HepG2 (cell line): ENCODE data around the gene CADPS. TPM values are rescaled to one million over a fixed set of nuclear protein-coding genes. Genes with fewer than 3 reads are reported as not detected.

Source experiments
- KLF13 ChIP-seq: sonication (generic); formaldehyde crosslinking; IDR thresholded peaks from 2 replicates; pipeline ENCODE4 v1.4.0; 2020; ENCODE audit warnings: mild to moderate bottlenecking, missing genetic modification reagents
- TGIF2 ChIP-seq: IDR thresholded peaks from 2 replicates; pipeline ENCODE4 v1.6.1; 2016; ENCODE audit warnings: control low read depth, missing compliant biosample characterization
- ZNF180 ChIP-seq: sonication (generic); formaldehyde crosslinking; IDR thresholded peaks from 2 replicates; pipeline ENCODE4 v1.4.0; 2020; ENCODE audit warnings: low read depth, missing genetic modification reagents, borderline replicate concordance
- ZNF367 ChIP-seq: sonication (generic); formaldehyde crosslinking; IDR thresholded peaks from 2 replicates; pipeline ENCODE4 v1.4.0; 2020; ENCODE audit warnings: missing genetic modification reagents, borderline replicate concordance
- ZNF660 ChIP-seq: sonication (generic); formaldehyde crosslinking; IDR thresholded peaks from 2 replicates; pipeline ENCODE4 v1.5.1; 2020; ENCODE audit warnings: mild to moderate bottlenecking, low read depth, missing genetic modification reagents, borderline replicate concordance
- polyA plus RNA-seq, 8 experiments: library from polyadenylated mRNA; depleted of rRNA in 3 of 8; stranded (reverse) in 7 of 8; unstranded in 1 of 8; fragments of >200 nt; fragmentation: Illumina TruSeq in 4 of 8; extraction: Trizol in 4 of 8; gene quantifications; 2 replicates each; pipeline versions ENCODE4 v1.2.1 to v1.2.3, GENCODE V29; 2011 to 2016; ENCODE audit warnings: low read depth in 4 of 8, missing spikeins in 1 of 8, mixed read lengths in 1 of 8; ENCODE audit not compliant: insufficient read depth in 1 of 8
- total RNA-seq, 5 experiments: library from RNA; depleted of rRNA; stranded (reverse); fragments of >200 nt; fragmentation: Illumina TruSeq; extraction: Trizol; gene quantifications; 2 replicates each; pipeline ENCODE4 v1.2.3, GENCODE V29; 2016; ENCODE audit warnings: low read depth in 1 of 5
- TF ChIP-seq, protein P1 (sequence below), 2 experiments: fragments of 450-650 bp in 1 of 2; sonication (generic) in 1 of 2; formaldehyde crosslinking in 1 of 2; IDR thresholded peaks; 2 replicates each; pipeline versions ENCODE4 v1.6.1 to v1.8.0; 2016 to 2022; ENCODE audit warnings: antibody characterized with exemption in 1 of 2, mild to moderate bottlenecking in 1 of 2, missing genetic modification reagents in 1 of 2
- TF ChIP-seq, protein P2 (sequence below): sonication (generic); formaldehyde crosslinking; IDR thresholded peaks from 2 replicates; pipeline ENCODE4 v1.4.0; 2020; ENCODE audit warnings: missing genetic modification reagents
- TF ChIP-seq, protein P3 (sequence below): IDR thresholded peaks from 2 replicates; pipeline ENCODE4 v1.6.1; 2018; ENCODE audit warnings: missing genetic modification reagents

The CADPS gene
- total and polyA plus RNA-seq, 2 of the 13 experiments (the other 11 are each of a cell fraction or from before 2014, with no cell fraction given): not detected

DNA sequence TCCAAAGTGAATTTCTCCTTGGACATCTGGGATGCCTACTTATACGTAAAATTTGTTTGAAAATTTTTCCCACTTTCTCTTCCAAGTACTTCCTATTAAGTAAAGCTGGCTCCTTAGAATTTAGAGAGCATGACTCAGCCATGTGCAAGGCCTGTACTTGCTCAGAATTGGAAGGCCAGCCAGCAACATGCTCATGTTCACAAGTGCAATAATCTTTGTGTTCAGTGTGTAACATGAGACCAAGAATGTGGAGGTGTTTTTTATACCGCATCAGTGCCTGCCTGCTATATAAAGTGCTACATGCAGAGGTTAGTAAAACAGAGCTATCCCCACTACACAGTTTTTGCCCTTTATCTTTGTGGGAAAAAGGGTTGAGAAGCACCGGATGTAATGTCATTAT is 349.9 kb downstream of the CADPS start (continued):
- TF ChIP-seq, protein P1, sequence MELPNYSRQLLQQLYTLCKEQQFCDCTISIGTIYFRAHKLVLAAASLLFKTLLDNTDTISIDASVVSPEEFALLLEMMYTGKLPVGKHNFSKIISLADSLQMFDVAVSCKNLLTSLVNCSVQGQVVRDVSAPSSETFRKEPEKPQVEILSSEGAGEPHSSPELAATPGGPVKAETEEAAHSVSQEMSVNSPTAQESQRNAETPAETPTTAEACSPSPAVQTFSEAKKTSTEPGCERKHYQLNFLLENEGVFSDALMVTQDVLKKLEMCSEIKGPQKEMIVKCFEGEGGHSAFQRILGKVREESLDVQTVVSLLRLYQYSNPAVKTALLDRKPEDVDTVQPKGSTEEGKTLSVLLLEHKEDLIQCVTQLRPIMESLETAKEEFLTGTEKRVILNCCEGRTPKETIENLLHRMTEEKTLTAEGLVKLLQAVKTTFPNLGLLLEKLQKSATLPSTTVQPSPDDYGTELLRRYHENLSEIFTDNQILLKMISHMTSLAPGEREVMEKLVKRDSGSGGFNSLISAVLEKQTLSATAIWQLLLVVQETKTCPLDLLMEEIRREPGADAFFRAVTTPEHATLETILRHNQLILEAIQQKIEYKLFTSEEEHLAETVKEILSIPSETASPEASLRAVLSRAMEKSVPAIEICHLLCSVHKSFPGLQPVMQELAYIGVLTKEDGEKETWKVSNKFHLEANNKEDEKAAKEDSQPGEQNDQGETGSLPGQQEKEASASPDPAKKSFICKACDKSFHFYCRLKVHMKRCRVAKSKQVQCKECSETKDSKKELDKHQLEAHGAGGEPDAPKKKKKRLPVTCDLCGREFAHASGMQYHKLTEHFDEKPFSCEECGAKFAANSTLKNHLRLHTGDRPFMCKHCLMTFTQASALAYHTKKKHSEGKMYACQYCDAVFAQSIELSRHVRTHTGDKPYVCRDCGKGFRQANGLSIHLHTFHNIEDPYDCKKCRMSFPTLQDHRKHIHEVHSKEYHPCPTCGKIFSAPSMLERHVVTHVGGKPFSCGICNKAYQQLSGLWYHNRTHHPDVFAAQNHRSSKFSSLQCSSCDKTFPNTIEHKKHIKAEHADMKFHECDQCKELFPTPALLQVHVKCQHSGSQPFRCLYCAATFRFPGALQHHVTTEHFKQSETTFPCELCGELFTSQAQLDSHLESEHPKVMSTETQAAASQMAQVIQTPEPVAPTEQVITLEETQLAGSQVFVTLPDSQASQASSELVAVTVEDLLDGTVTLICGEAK (IDR thresholded peaks at IDR 0.05): no peak
- TF ChIP-seq, protein P1 (CRISPR knock-in tag; IDR thresholded peaks at IDR 0.05): no peak
- TF ChIP-seq ZNF367 (CRISPR knock-in tag): no peak
- TF ChIP-seq, protein P2, sequence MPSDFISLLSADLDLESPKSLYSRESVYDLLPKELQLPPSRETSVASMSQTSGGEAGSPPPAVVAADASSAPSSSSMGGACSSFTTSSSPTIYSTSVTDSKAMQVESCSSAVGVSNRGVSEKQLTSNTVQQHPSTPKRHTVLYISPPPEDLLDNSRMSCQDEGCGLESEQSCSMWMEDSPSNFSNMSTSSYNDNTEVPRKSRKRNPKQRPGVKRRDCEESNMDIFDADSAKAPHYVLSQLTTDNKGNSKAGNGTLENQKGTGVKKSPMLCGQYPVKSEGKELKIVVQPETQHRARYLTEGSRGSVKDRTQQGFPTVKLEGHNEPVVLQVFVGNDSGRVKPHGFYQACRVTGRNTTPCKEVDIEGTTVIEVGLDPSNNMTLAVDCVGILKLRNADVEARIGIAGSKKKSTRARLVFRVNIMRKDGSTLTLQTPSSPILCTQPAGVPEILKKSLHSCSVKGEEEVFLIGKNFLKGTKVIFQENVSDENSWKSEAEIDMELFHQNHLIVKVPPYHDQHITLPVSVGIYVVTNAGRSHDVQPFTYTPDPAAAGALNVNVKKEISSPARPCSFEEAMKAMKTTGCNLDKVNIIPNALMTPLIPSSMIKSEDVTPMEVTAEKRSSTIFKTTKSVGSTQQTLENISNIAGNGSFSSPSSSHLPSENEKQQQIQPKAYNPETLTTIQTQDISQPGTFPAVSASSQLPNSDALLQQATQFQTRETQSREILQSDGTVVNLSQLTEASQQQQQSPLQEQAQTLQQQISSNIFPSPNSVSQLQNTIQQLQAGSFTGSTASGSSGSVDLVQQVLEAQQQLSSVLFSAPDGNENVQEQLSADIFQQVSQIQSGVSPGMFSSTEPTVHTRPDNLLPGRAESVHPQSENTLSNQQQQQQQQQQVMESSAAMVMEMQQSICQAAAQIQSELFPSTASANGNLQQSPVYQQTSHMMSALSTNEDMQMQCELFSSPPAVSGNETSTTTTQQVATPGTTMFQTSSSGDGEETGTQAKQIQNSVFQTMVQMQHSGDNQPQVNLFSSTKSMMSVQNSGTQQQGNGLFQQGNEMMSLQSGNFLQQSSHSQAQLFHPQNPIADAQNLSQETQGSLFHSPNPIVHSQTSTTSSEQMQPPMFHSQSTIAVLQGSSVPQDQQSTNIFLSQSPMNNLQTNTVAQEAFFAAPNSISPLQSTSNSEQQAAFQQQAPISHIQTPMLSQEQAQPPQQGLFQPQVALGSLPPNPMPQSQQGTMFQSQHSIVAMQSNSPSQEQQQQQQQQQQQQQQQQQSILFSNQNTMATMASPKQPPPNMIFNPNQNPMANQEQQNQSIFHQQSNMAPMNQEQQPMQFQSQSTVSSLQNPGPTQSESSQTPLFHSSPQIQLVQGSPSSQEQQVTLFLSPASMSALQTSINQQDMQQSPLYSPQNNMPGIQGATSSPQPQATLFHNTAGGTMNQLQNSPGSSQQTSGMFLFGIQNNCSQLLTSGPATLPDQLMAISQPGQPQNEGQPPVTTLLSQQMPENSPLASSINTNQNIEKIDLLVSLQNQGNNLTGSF (CRISPR knock-in tag): no peak
- TF ChIP-seq, protein P3, sequence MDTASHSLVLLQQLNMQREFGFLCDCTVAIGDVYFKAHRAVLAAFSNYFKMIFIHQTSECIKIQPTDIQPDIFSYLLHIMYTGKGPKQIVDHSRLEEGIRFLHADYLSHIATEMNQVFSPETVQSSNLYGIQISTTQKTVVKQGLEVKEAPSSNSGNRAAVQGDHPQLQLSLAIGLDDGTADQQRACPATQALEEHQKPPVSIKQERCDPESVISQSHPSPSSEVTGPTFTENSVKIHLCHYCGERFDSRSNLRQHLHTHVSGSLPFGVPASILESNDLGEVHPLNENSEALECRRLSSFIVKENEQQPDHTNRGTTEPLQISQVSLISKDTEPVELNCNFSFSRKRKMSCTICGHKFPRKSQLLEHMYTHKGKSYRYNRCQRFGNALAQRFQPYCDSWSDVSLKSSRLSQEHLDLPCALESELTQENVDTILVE: no peak
- no peak for TF ChIP-seq ZNF180 (CRISPR knock-in tag)
- TF ChIP-seq ZNF660 (CRISPR knock-in tag): no peak
- TF ChIP-seq TGIF2 (CRISPR knock-in tag): no peak
- no peak for TF ChIP-seq KLF13 (CRISPR knock-in tag)
- TF ChIP-seq, all 625 proteins: peak for 0
